A549 (cell line): Measurements from ENCODE around the gene DRC3. TPM values are rescaled to one million over a fixed set of nuclear protein-coding genes. Genes with fewer than 3 reads are reported as not detected.
A peak's percentile ranks its signal among the peaks of the same experiment; 100 is the strongest.

Source experiments
- ATAC-seq, 2 experiments: fragments of 200-7000 bp in 1 of 2; fragments of >200 bp in 1 of 2; cut with Nextera tagmentation in 1 of 2; cut with Tn5 transposase in 1 of 2; 3 replicates each; pipeline versions ENCODE4 v1.8.0 to v1.9.1; 2018 to 2020; ENCODE audit warnings: mild to moderate bottlenecking in 1 of 2, moderate library complexity in 1 of 2
- CTCF ChIA-PET: fragments of 300-600 bp; sonication (Branson Sonifier 250); formaldehyde crosslinking; extraction: SDS; loops from one replicate; lab custom pipeline; 2021; ENCODE audit warnings: antibody characterized with exemption, inconsistent platforms; lab: Yijun Ruan, JAX
- POLR2A ChIA-PET: fragments of 350-600 bp; formaldehyde crosslinking; extraction: SDS; loops from one replicate; lab custom pipeline; 2021; ENCODE audit warnings: antibody characterized with exemption, inconsistent platforms; lab: Yijun Ruan, JAX
- DNase-seq, 2 experiments: peaks; one replicate each; pipeline versions ENCODE4 v3.0.0 to v3.0.0-alpha.2; 2011 to 2016; ENCODE audit warnings: low read depth in 1 of 2, low spot score in 1 of 2
- FAIRE-seq: peaks from 2 replicates; lab custom pipeline; 2011; peaks lifted over from hg19 to GRCh38; lab: Jason Lieb, UNC
- H3K27ac ChIP-seq, 2 experiments: fragments of >200 bp; sonication (Bioruptor Twin); formaldehyde crosslinking; 3 replicates each; pipeline ENCODE4 v1.5.1; 2016 to 2017
- H3K4me1 ChIP-seq: fragments of >200 bp; sonication (Bioruptor Twin); formaldehyde crosslinking; 3 replicates; pipeline ENCODE4 v1.6.1; 2016
- H3K4me2 ChIP-seq: fragments of >200 bp; sonication (Bioruptor Twin); formaldehyde crosslinking; 3 replicates; pipeline ENCODE4 v1.6.1; 2016
- H3K4me3 ChIP-seq: fragments of >200 bp; sonication (Bioruptor Twin); formaldehyde crosslinking; 3 replicates; pipeline ENCODE4 v1.5.1; 2016
- H3K9me3 ChIP-seq: fragments of >200 bp; sonication (Bioruptor Twin); formaldehyde crosslinking; 3 replicates; pipeline ENCODE4 v1.6.1; 2016
- ATOH8 ChIP-seq: fragments of 250-450 bp; sonication (Bioruptor Pico); IDR thresholded peaks from 2 replicates; pipeline ENCODE4 v1.5.0; 2020; ENCODE audit warnings: low read depth, mild to moderate bottlenecking, moderate library complexity
- BCL3 ChIP-seq: fragments of >200 bp; sonication (Bioruptor Twin); formaldehyde crosslinking; IDR thresholded peaks from 3 replicates; pipeline ENCODE4 v1.6.1; 2016
- CBX8 ChIP-seq: fragments of 200-600 bp; sonication (generic); IDR thresholded peaks from 2 replicates; pipeline ENCODE4 v1.6.1; 2016
- CHD2 ChIP-seq: fragments of 150-350 bp; IDR thresholded peaks from 2 replicates; pipeline ENCODE4 v1.6.1; 2014; ENCODE audit warnings: low read length; ENCODE audit not compliant: partially characterized antibody
- CTCF ChIP-seq: fragments of >200 bp; sonication (Bioruptor Twin); formaldehyde crosslinking; IDR thresholded peaks from 3 replicates; pipeline ENCODE4 v1.5.1; 2016
- ELK1 ChIP-seq: fragments of 150-350 bp; IDR thresholded peaks from 2 replicates; pipeline ENCODE4 v1.6.1; 2014; ENCODE audit warnings: low read depth, mild to moderate bottlenecking, low read length
- EP300 ChIP-seq, 2 experiments: fragments of >200 bp; sonication (Bioruptor Twin); formaldehyde crosslinking; IDR thresholded peaks; 2 replicates in 1 of 2; 3 replicates in 1 of 2; pipeline ENCODE4 v1.6.1; 2016 to 2017
- FOSL2 ChIP-seq, 2 experiments: fragments of 450-650 bp in 1 of 2; fragments of >200 bp in 1 of 2; sonication (Bioruptor Twin) in 1 of 2; formaldehyde crosslinking; IDR thresholded peaks; 2 replicates each; pipeline versions ENCODE4 v1.5.0 to v1.6.1; 2016 to 2020; ENCODE audit warnings: mild to moderate bottlenecking in 1 of 2, moderate library complexity in 1 of 2
- FOXS1 ChIP-seq: fragments of 250-450 bp; sonication (Bioruptor Pico); IDR thresholded peaks from 2 replicates; pipeline ENCODE4 v1.5.0; 2020; ENCODE audit warnings: mild to moderate bottlenecking, moderate library complexity
- HDAC2 ChIP-seq: fragments of 200-600 bp; sonication (generic); IDR thresholded peaks from 2 replicates; pipeline ENCODE4 v1.6.1; 2016
- HES2 ChIP-seq: fragments of >200 bp; sonication (Bioruptor Twin); formaldehyde crosslinking; IDR thresholded peaks from 2 replicates; pipeline ENCODE4 v1.6.1; 2016
- HMGXB4 ChIP-seq: fragments of 250-450 bp; sonication (Bioruptor Pico); IDR thresholded peaks from 2 replicates; pipeline ENCODE4 v1.5.0; 2021; ENCODE audit warnings: mild to moderate bottlenecking, moderate library complexity, borderline replicate concordance
- HOXA7 ChIP-seq: fragments of 250-450 bp; sonication (Bioruptor Pico); IDR thresholded peaks from 2 replicates; pipeline ENCODE4 v1.5.0; 2020; ENCODE audit warnings: mild to moderate bottlenecking, moderate library complexity
- HOXB13 ChIP-seq: fragments of 250-450 bp; sonication (Bioruptor Pico); IDR thresholded peaks from 2 replicates; pipeline ENCODE4 v1.5.0; 2020; ENCODE audit warnings: low read depth, mild to moderate bottlenecking, moderate library complexity
- HOXB5 ChIP-seq: fragments of 250-450 bp; sonication (Bioruptor Pico); IDR thresholded peaks from 2 replicates; pipeline ENCODE4 v1.5.0; 2020; ENCODE audit warnings: mild to moderate bottlenecking, moderate library complexity
- JUNB ChIP-seq: fragments of >200 bp; sonication (Bioruptor Twin); formaldehyde crosslinking; IDR thresholded peaks from 2 replicates; pipeline ENCODE4 v1.6.1; 2016
- MAFK ChIP-seq: fragments of 450-650 bp; IDR thresholded peaks from 2 replicates; pipeline ENCODE4 v1.6.1; 2014; ENCODE audit not compliant: partially characterized antibody
- MAZ ChIP-seq: fragments of 150-350 bp; IDR thresholded peaks from 2 replicates; pipeline ENCODE4 v1.6.1; 2014; ENCODE audit warnings: antibody characterized with exemption, low read depth, low read length, borderline replicate concordance
- NPAS2 ChIP-seq: fragments of 250-450 bp; sonication (Bioruptor Pico); IDR thresholded peaks from 2 replicates; pipeline ENCODE4 v1.8.0; 2022; ENCODE audit warnings: mild to moderate bottlenecking, moderate library complexity, borderline replicate concordance
- RARB ChIP-seq: fragments of 250-450 bp; sonication (Bioruptor Pico); IDR thresholded peaks from 2 replicates; pipeline ENCODE4 v1.8.0; 2021; ENCODE audit warnings: mild to moderate bottlenecking, moderate library complexity
- RFX5 ChIP-seq: fragments of 450-650 bp; IDR thresholded peaks from 2 replicates; pipeline ENCODE4 v1.7.1; 2014; ENCODE audit warnings: antibody characterized with exemption, mild to moderate bottlenecking, moderate library complexity
- TFCP2L1 ChIP-seq: fragments of 250-450 bp; sonication (Bioruptor Pico); IDR thresholded peaks from 2 replicates; pipeline ENCODE4 v1.5.0; 2021; ENCODE audit warnings: mild to moderate bottlenecking
- TP53 ChIP-seq: fragments of 250-450 bp; sonication (Bioruptor Pico); IDR thresholded peaks from 2 replicates; pipeline ENCODE4 v1.5.0; 2021; ENCODE audit warnings: mild to moderate bottlenecking, moderate library complexity
- USF2 ChIP-seq: fragments of 450-650 bp; IDR thresholded peaks from 2 replicates; pipeline ENCODE4 v1.6.1; 2014; ENCODE audit warnings: antibody characterized with exemption
- ZNF302 ChIP-seq: fragments of 250-450 bp; sonication (Bioruptor Pico); IDR thresholded peaks from 2 replicates; pipeline ENCODE4 v1.9.0; 2021; ENCODE audit warnings: inconsistent platforms, mild to moderate bottlenecking, moderate library complexity
- ZSCAN20 ChIP-seq: fragments of 250-450 bp; sonication (Bioruptor Pico); IDR thresholded peaks from 2 replicates; pipeline ENCODE4 v1.8.0; 2022; ENCODE audit warnings: mild to moderate bottlenecking, moderate library complexity
- WGBS: methylation state at CpG from one replicate; pipeline ENCODE4 v1.1.6; 2017; ENCODE audit errors: missing lambda C conversion rate; 5-methylcytosine and 5-hydroxymethylcytosine counted together
- polyA plus RNA-seq, 4 experiments: library from polyadenylated mRNA; depleted of rRNA in 3 of 4; stranded (reverse); fragments of >200 nt; fragmentation: RNase III in 1 of 4; extraction: RNeasy Plus Mini Kit Qiagen cat#74134 plus additional on column Dnase treatment in 1 of 4; gene quantifications; 2 replicates in 3 of 4; 3 replicates in 1 of 4; pipeline ENCODE4 v1.2.3, GENCODE V29; 2011 to 2017

DRC3 gene
- polyA plus RNA-seq, 2 of the 4 experiments (the other 2 are of a cell fraction): 2.9 to 3.1 TPM

- 85% methylated on average over 2 of the region's 2 CpGs for WGBS
- ChIA-PET CTCF (interaction anchor here (1.3 to 3.1 kb wide), 7 partner anchors 9 to 104 kb away, joined by 4 to 17 read pairs (median 4); partner anchors contain the start of genes ATPAF2 and GID4), POLR2A (no interaction called here)
- Histone ChIP-seq H3K4me2 (no peak overlapping the region), H3K27ac (peak overlapping the region in 1 of 2 experiments; percentile 5; a peak in 1 of 6 replicates), H3K9me3 (no peaks in the 10 kb centered on the region), H3K4me1 (peaks cover 31% of the 10 kb centered on the region), H3K4me3 (no peak overlapping the region)
- no peak for FAIRE-seq
- TF ChIP-seq BCL3 (no peak), ELK1 (no peak), MAZ (no peak), ATOH8 (CRISPR knock-in tag) (no peak), HDAC2 (no peak), HMGXB4 (no peak), RARB (CRISPR knock-in tag) (no peak), ZNF302 (CRISPR knock-in tag) (no peak), CHD2 (no peak), CTCF (no peak), FOXS1 (no peak), HOXB5 (CRISPR knock-in tag) (no peak), JUNB (no peak), USF2 (no peak), HOXB13 (no peak), MAFK (no peak), HES2 (no peak), EP300 (IDR thresholded peaks at IDR 0.05) (no peak)
- DNase-seq: no peak
- no peak for ATAC-seq
These were observed 38.4 kb upstream of the DRC3 start for GRCh38 chr17:17934214-17934613.

GRCh38 chr17:17934806-17935205, 37.9 kb upstream of the DRC3 start:
- H3K4me1 ChIP-seq: peaks cover 31% of the 10 kb centered on the region
- ChIA-PET CTCF (interaction anchor here (1.0 to 3.1 kb wide), 11 partner anchors 10 to 104 kb away, joined by 3 to 17 read pairs (median 4); partner anchors contain the start of genes ATPAF2 and GID4), POLR2A (interaction anchor here (1.2 kb wide), 1 partner anchor 28 kb away, joined by 3 read pairs; no protein-coding TSS in a partner anchor)
- FAIRE-seq: no peak
- no peak overlapping the region for H3K4me3 ChIP-seq
- peak overlapping the region in 1 of 2 experiments; percentile 71; a peak in 4 of 6 replicates for H3K27ac ChIP-seq
- no peaks in the 10 kb centered on the region for H3K9me3 ChIP-seq
- 96% methylated on average over 3 of the region's 3 CpGs for WGBS
- peak overlapping the region; percentile 40; the same call in 2 of the 3 replicates for H3K4me2 ChIP-seq
- no peak for DNase-seq
- TF ChIP-seq FOSL2 (IDR thresholded peaks at IDR 0.05) (no peak), FOSL2 (CRISPR knock-in tag; IDR thresholded peaks at IDR 0.05) (no peak), HOXB13 (no peak), EP300 (IDR thresholded peaks at IDR 0.05) (no peak), RFX5 (no peak), CBX8 (no peak), HOXA7 (no peak), TP53 (CRISPR knock-in tag) (no peak), NPAS2 (CRISPR knock-in tag) (no peak), MAZ (no peak), ZSCAN20 (CRISPR knock-in tag) (no peak), TFCP2L1 (CRISPR knock-in tag) (no peak)
- no peak for ATAC-seq
